Adrenal gland (tissue), 5 donors: ENCODE data around the gene BEND5.

ENCODE experiments used
- POLR2A ChIP-seq, 2 donors: fragments of 450-650 bp; IDR thresholded peaks; one replicate each; pipeline ENCODE4 v1.6.1; 2017; ENCODE audit warnings: antibody characterized with exemption in 2 of 2, mild to moderate bottlenecking in 2 of 2, moderate library complexity in 1 of 2
- TF ChIP-seq, protein P1 (sequence below), 6 experiments: fragments of 450-650 bp in 4 of 6; fragments of 200-600 bp in 2 of 6; sonication (generic) in 1 of 6; IDR thresholded peaks; 1 replicate in 5 of 6; 2 replicates in 1 of 6; pipeline versions ENCODE4 v1.5.1 to v1.8.0; 2016 to 2021; ENCODE audit warnings: antibody characterized with exemption in 6 of 6, mild to moderate bottlenecking in 2 of 6, moderate library complexity in 1 of 6
- donor health status: DM: no; HTN: no; CAD: no.

- TF ChIP-seq POLR2A (IDR thresholded peaks at IDR 0.05), result no peak
- TF ChIP-seq, protein P1, sequence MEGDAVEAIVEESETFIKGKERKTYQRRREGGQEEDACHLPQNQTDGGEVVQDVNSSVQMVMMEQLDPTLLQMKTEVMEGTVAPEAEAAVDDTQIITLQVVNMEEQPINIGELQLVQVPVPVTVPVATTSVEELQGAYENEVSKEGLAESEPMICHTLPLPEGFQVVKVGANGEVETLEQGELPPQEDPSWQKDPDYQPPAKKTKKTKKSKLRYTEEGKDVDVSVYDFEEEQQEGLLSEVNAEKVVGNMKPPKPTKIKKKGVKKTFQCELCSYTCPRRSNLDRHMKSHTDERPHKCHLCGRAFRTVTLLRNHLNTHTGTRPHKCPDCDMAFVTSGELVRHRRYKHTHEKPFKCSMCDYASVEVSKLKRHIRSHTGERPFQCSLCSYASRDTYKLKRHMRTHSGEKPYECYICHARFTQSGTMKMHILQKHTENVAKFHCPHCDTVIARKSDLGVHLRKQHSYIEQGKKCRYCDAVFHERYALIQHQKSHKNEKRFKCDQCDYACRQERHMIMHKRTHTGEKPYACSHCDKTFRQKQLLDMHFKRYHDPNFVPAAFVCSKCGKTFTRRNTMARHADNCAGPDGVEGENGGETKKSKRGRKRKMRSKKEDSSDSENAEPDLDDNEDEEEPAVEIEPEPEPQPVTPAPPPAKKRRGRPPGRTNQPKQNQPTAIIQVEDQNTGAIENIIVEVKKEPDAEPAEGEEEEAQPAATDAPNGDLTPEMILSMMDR (IDR thresholded peaks at IDR 0.05), result no peak
These were observed 5.1 kb downstream of the BEND5 start for GRCh38 chr1:48771561-48771960.
